ENCODE measurements around the gene NPTXR. TPM values are rescaled to one million over a fixed set of nuclear protein-coding genes. Genes with fewer than 3 reads are reported as not detected.

The NPTXR gene
- total RNA-seq, 1 donor from 2014 or later = 0.58 TPM

DNA sequence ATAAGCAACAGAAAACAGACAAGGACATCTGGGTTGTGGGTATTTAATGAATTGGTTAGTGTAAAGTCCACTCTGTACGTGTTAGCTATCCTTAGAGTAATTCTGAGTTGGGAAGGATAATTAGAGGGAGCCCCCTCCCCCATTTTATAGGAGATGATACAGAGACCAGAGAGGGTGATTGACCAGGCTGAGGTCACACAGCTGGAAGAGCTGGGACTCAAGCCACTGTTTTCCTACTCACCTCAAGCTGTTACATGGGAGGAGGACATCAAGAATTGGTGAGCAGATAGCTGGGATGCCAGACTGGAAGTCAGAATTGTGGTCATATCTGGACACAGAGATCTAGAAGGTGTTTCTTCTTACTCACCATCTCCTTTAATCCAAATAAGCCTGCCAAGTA is 8.7 kb upstream of the NPTXR start:
- no peak for DNase-seq (ENCODE audit: low read depth)
- TF ChIP-seq, protein P1, sequence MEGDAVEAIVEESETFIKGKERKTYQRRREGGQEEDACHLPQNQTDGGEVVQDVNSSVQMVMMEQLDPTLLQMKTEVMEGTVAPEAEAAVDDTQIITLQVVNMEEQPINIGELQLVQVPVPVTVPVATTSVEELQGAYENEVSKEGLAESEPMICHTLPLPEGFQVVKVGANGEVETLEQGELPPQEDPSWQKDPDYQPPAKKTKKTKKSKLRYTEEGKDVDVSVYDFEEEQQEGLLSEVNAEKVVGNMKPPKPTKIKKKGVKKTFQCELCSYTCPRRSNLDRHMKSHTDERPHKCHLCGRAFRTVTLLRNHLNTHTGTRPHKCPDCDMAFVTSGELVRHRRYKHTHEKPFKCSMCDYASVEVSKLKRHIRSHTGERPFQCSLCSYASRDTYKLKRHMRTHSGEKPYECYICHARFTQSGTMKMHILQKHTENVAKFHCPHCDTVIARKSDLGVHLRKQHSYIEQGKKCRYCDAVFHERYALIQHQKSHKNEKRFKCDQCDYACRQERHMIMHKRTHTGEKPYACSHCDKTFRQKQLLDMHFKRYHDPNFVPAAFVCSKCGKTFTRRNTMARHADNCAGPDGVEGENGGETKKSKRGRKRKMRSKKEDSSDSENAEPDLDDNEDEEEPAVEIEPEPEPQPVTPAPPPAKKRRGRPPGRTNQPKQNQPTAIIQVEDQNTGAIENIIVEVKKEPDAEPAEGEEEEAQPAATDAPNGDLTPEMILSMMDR (conservative IDR thresholded peaks at IDR 0.05; ENCODE audit: low read depth, low read length) = no peak
- H3K4me3 ChIP-seq (ENCODE audit: low read depth, low read length) = no peak overlapping the region

DNA sequence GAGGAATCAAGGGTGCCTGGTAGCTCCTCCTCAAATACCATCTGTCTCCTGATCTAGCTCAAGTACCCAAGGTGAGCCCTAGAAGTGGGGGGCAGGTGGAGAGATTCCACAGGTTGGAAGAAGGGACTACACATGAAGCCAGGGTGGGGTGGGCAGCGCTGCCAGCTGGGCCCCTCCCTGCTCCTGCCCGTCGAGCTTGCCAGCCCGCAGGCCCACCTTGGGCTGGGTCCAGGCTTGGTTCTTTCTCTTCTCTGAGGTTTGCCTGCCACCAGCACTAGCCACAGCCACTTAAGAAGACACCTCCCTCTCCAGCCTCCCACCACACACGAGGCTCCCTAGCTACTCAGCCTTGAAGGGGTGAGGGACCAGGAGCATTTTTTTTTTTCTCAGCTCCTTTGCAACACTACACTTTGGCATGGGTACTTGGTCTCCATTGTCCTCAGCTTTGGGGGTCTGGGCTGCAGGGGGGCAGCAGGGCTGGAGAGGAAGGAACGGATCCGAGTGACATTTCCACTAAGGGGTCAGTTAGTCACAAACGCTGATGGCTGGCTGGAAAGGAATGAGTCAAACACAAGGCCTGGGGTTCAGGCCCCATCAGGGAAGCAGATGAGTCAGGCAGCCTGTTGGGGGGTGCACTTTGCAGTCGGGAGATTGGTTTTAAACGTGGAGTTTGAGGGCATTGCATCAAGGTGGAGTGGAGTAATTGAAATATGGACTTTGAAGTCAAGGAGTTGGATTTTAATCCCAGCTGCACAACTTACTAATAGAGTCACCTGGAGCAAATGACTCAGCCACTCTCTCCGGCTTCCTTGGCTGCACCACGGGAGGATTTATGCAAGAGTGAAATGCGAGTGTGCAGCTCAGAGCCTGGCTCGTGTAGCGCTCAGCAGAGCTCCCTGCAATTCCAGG is 7.4 kb upstream of the NPTXR start:
- peak; percentile 74 for DNase-seq (ENCODE audit: low read depth)
- no peak overlapping the region for H3K4me3 ChIP-seq (ENCODE audit: low read depth, low read length)

DNA sequence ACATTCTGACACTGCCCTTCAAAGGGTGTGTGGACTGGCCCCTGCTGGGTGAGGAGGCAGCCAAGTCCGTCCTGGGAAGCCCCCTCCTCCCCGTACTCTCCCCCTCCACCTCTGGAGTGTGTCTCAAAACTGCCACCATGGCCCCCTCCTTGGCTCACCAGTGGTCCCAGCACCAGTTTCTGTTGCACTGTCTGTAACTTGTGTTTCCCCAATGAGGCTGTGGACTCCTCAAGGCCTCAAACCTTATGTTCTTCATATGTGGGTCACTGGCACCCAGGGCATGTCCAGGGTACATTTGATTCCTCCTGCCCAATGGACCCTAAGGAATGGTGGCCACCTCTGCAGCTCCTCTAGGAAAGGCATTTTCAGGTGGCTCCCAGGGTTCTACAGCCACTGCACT is 6.6 kb upstream of the NPTXR start:
- H3K4me3 ChIP-seq (ENCODE audit: low read depth, low read length) = no peak overlapping the region
- TF ChIP-seq, protein P1 (conservative IDR thresholded peaks at IDR 0.05; ENCODE audit: low read depth, low read length) = no peak
- no peak for DNase-seq (ENCODE audit: low read depth)

More for the DNA sequence above, 7.4 kb upstream of the NPTXR start:
- TF ChIP-seq, protein P1 (conservative IDR thresholded peaks at IDR 0.05; ENCODE audit: low read depth, low read length) = no peak

DNA sequence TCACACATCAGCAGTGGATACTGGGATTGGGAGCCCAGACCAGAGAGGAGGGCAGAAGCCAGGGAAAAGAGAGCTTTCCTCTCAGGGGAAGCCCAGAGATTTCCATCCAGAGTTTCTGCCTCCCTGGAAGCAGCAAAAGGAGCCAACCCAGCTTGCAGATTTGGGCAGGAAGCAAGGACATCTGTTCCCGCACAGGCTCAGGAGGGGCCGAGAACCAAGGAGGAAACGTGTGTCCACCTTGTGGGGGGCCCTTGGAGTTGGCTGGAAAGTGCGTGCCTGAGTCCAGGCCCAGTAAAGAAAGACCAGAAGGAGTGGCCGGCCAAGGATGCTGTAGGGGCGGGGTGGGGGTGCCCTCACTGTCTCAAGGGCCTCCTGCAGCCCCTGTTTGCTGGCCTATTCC is 6.0 kb upstream of the NPTXR start:
- no peak overlapping the region for H3K4me3 ChIP-seq (ENCODE audit: low read depth, low read length)
- TF ChIP-seq, protein P1 (conservative IDR thresholded peaks at IDR 0.05; ENCODE audit: low read depth, low read length) = no peak
- no peak for DNase-seq (ENCODE audit: low read depth)

DNA sequence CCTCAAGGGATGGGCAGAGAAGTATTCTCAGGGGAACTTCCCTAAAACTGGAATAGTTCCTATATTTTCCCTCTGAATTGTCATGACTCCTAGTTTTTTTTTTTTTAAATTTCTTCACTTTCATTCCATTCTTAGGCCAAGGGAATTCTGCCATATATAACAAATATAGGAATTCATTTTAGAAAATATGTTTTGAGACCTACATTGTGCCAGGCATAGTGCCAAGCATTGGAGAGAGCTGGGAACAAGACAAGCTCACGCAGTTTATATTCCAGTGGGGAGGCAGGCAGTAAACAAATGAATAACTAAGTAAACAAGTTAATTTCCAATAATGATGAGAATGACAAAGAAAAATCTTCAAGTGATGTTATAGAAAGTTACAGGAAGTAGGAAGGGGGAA is 2.6 kb upstream of the NPTXR start:
- H3K4me3 ChIP-seq (ENCODE audit: low read depth, low read length) = no peak overlapping the region
- DNase-seq (ENCODE audit: low read depth) = no peak
- TF ChIP-seq, protein P1 (conservative IDR thresholded peaks at IDR 0.05; ENCODE audit: low read depth, low read length) = no peak

DNA sequence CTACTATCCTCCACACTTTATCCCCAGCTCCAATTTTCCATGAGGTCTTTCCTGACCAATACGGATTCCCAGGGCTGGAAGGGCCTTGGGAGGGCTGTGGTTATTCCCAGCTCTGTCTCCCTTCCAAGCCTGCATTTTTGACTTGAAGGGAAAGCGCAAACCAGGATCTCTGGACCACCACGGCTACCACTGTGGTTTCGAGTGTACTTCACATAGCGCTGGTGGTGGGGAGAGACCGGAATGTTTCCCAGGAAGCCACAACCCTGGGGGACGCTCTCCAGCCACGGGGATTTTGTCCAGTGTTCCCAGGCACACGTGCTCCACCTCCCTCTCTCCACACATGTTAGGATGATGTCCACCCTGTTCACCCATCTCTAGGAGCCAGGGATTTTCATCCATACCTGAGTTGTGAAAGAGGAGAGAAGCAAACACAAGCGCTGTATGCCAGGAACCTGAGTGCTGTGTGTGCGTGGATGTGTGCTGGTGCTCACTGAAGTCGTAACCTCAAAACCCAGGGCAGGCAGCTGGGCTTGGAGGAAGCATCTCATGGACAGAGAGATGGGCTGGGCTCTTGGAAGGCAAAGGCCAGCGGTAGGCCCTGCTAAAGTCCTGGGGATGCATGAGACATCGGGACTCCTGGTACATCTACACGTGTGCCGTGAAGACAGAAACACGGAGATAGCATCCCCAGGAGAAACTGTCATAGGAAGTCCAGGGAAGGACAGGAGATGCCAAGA is 1.3 kb upstream of the NPTXR start:
- TF ChIP-seq, protein P1 (conservative IDR thresholded peaks at IDR 0.05; ENCODE audit: low read depth, low read length) = no peak
- no peak for DNase-seq (ENCODE audit: low read depth)
- H3K4me3 ChIP-seq (ENCODE audit: low read depth, low read length) = no peak overlapping the region

Measured in epithelial cell of proximal tubule (primary cell).